GM12872 (cell line): ENCODE data around the gene ZNF358.

Source experiments
- CTCF ChIP-seq: IDR thresholded peaks from 3 replicates; pipeline ENCODE4 v1.5.1; 2011; ENCODE audit warnings: low read depth, mild to moderate bottlenecking, low read length, moderate library complexity; ENCODE audit not compliant: insufficient read depth

Gene ZNF358

GRCh38 chr19:7505682-7506384 lies 10.1 kb upstream of the ZNF358 start:
- TF ChIP-seq CTCF: no peak

DNA sequence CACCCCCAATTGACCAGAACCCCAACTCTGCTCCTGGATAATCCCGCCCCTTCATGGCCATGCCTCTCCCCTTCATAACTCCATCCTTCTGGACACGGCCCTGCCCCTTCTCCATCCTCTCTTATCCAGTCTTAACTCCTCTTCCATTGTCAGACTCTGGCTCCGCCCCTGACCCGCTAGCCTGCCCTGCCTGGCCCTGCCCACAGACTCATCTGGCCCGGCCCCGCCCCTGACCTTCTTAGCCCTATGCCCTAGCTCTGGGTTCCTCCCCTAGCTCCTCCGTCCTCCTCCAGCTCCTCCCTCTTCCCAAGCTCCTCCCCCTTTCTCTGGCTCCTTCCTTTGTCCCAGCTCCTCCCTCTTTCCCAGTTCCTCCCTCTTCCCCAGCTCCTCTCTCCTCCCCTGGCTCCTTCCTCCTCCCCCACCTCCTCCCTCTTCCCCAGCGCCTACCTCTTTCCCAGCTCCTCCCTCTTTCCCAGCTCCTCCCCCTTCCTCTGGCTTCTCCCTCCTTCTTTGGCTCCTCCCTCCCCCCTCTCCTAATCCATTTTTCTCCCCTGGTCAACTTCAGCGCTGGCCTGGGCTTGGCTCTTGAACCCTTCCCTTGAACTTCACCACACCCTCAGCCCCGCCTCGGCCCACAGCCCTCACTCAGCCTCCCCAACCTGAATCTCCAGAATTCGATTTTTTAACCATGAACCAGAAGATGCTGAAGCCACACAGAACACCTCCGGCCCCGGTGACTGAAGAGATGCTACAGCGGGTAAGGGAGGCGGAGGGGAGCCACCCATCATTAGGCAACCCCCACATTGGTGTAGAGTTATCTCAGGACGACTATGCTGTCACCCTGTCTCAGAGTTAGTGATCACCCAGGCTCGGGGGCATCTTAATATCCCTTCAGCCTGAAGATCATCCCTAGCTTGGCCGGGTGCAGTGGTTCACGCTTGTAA lies 9.2 kb upstream of the ZNF358 start:
- no peak for TF ChIP-seq CTCF

- no peak for TF ChIP-seq CTCF
Observed at GRCh38 chr19:7507884-7508283, 8.0 kb upstream of the ZNF358 start.

GRCh38 chr19:7509625-7510024 lies 6.3 kb upstream of the ZNF358 start:
- TF ChIP-seq CTCF: no peak

DNA sequence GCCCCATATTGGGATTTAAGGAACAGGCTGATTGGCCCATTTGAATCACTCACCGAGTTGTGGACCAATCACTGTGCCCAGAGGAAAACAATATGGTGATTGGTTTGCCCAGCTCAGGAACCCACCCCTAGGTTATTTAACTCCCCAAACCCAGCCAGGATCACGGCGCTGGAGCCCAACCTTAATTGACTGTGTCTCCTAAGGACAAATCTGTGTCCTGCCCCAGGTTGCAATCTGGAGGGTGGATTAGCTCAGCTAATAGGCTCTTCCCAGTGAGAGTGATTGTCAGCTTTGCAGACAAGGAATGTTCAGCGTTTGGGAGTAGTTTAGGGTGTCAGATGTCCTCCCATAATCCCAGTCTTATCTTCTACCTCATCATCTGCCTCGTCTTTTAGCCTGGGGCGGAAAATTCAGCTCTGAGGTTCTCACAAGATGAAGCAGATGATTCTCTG lies 3.5 kb upstream of the ZNF358 start:
- no peak for TF ChIP-seq CTCF

- no peak for TF ChIP-seq CTCF
Observed at GRCh38 chr19:7513809-7514642, 1.9 kb upstream of the ZNF358 start.
